HG03520 (cell line): Measurements from ENCODE around the gene TP63.

Source experiments
- ATAC-seq: cut with Tn5 transposase; IDR thresholded peaks from one replicate; pipeline ENCODE4 v1.9.1; 2021; ENCODE audit warnings: mild to moderate bottlenecking, moderate library complexity; ENCODE audit not compliant: unreplicated experiment

TP63 gene

DNA sequence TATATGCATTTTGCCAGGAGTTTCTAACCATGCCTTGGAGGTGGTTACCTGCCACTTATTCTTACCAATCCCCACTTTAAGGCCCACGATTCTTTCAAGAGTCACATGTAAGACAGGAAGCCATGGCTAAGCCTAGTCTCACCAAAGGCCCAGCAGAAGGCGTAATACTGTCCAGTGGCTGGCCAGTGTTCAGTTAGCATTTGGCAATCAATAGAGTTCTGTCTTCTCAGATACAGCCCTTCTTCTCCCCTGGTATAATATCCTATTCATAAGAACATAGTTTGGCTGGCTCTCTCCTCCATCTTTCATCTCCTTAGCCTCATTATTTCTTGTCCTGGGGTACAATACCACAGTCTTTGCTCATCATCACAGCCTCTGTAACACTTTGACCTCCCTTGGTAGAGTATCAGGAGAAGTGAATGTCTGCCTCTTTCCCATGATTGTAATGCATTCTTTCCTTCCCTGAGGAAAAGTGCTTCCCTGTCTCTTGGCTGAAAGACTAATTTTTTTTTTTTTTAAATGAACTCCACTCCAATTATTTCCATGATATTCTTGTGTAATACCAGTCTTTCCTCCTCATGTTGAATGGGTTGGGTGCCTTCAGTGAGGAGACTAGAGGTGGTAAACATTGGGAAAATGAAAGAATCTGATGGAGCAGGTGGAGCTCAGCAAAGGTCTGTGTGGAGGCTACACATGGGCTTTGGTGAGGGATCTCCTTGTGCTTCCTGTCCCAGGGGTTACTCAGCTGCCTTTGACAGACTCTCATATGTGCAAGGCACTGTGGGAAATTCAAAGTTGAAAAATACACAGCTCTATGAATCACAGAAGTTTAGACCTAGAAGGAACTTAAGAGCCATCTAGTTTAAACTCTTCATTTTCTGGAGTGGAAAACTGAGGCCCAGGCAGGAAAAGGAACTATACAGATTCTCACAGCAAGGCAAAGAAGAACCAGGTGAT, 271.3 kb downstream of the TP63 start:
- ATAC-seq: no peak

DNA sequence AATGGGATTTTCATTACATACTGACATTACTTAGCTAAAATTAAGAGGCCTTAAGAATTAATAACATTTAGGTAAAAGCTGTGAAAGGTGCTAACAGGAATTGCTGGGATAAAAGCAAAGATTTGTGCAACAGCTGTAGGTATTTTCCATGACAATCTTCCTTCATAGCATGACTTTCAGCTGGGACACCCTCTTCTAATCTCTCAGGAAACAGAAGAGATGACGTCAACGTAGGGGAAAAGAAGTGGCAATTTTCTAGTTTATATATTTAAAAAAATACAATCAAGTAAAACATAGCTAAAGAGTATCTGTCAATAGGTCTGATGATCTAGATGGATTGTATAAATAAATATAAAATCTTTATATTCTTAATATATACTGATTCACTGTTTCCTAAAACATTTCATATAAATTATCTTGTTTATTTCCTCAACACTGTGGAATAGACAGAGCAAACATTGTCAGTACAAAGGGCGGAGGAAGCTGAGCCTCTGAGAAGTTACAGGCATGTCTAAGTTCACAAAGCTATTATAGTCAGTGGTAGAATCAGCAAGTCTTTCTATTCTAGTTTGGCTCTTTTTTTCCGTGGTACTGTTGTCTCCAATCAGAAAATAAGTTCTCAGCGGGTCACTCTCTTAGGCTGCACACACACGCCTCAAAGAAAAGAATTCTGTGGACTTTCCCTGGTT, 272.5 kb downstream of the TP63 start:
- ATAC-seq: no peak

DNA sequence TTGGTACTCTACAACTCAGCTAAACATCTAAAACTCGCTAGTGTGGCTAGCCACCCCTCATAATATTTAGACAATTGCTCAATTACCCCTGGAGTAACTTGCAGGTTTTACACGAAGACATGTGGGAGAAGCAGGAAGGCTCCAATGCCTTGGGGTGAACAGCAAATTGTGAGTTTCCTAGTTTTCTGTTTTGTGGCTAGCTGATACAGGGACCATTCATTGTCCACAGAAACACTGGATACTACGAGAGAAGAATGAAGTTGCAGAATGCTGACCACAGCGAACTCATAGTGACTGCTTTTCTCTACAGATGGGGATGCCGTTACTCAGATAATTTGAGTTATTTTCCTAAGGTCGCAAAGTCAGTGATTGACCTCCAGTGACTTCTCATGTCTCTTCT, 276.6 kb downstream of the TP63 start:
- ATAC-seq: no peak

DNA sequence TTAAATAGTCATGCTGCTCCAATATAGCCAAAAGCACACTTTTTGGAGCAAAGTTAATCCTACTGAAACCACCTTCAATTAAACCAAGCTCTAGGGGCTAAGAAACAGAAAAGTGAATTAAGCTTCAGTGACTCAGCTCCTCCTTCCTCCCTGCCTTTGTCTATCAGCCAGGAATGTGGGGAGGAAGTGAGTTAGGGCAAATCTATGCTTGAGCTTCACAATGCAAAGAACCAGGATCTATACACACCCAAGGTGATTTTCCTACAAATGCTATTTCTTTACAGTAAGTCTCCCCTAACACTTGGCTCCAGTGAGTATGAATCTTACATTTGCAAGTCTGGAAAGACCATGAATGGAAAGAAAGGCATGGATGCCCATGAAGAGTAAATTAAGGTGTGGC, 277.5 kb downstream of the TP63 start:
- no peak for ATAC-seq

DNA sequence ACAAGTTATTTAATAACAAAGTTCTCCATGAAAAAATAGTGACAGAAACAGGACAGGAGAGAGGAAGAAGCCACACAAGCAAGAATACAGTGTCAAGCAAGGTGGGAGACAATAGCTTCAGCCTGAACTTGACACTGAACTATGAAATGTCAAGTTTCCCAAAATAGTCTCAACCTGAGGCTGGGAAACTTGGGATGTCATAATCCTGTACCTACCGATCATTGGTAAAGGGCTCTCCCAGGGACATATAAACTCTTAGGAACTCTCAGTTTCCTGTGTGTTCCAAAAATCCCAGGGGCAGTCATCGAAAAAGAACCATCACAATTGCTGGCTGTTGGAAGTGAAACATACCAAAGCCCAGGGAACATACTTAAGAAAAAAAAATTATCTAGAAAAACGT, 277.9 kb downstream of the TP63 start:
- ATAC-seq: no peak

DNA sequence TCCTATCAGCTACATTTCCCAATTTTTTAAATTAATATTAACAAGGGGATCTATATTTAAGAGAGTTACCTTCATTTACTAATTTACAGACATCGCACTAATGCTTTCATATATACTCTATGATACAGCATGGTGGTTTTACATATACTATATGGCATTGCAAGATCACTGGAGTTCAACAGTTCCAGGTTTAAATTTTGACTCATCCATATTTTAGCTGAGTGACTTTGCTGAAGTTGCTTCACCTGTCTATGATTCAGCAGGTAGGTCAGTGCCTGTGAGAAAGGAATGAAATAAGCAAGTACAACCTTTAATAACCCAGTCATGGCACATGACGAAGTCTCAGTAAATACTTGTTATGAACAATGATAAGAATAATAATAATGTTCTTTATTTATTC, 278.4 kb downstream of the TP63 start:
- no peak for ATAC-seq

DNA sequence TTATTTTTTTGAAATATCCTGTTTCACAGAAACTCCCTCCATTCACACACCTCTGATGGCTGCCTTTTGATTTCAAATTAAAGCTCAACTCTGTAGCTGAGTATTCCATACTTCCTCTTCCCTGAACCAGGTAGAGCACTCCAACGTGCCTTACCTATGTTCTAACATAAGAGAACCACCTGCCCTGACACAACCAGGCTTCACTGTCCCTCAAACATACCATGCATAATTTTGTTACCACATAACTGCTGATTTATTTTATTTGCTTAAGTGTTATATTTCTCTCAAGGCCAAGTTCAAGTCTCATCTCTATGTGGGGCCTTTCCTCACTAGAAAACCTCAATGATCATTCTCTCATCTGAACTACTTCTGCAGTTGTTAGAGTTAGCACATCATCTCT, 279.8 kb downstream of the TP63 start:
- ATAC-seq: no peak

DNA sequence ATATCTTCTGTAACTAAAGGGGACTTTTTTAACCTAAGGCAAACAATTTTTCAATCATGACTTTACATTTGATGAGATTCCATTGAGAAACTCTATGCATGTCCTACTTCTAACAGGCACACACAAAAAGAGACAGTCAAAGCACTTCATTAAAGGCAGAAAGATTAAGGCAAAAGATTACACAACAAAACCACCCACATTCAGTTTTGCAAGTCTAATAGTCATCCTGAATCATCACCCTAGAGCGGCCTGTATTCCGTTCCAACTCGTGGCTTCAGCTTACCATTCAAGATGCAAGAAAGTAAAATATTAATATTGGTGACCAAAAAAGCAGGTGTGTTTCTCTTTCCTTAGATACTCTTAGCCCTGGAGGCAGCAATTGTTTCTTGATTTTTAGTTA, 283.6 kb downstream of the TP63 start:
- no peak for ATAC-seq

DNA sequence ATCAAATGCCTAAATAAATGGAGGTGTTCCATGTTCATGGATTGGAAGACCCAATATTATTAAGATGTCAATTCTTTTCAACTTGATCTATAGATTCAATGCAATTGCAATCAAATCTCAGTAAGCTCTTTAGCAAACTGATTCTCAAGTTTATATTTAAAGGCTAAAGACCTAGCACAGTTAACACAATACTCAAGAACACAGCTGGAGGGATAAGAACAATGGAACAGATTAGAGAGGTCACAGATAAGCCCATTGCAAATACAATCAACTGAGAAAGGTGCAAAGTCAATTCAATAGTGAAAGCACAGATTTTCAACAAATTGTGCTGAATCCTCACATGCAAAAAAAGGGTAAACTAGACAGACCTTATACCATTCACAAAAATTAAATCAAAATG, 290.6 kb downstream of the TP63 start:
- ATAC-seq: no peak

DNA sequence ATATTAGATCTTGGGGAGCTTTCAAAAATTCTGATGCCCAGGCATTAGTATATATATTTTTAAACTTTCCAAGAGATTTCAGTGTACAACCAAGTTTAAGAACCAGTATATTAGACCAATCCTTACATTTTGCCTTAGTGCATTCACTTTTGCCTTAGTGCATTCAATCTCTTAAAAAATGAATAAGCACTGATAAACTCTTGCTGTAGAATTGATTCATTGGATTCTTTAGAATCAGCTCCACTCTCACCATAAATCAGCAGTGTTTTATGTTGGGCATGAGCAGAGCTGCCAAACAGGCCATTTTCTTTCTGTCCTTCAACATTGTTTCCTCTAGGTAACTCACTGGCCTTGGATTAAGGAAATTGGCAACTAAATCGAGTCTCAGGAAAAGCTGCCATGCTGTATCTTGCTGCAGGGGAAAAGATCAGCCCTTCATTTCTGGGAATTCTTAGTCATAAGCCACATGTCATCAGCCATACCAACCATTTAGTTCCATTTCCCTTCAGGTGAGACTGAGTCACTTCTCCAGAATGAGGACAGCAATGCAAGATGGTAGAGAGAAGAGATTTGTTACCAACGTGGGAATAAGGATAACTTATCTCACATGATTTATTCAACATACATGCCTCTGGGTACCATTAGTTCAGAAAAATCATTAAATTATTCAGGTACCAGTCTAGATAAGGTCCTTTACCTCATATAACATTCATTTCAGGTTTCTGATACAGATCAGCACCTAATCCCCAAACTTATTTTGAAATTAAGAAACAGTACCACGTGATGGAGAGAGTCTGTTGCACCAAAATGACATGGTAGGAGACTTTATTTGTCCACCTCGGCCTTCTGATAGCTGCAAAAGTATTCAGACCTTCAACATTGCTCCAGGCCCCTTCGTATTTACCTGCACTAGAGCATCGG, 297.0 kb downstream of the TP63 start:
- ATAC-seq: no peak

DNA sequence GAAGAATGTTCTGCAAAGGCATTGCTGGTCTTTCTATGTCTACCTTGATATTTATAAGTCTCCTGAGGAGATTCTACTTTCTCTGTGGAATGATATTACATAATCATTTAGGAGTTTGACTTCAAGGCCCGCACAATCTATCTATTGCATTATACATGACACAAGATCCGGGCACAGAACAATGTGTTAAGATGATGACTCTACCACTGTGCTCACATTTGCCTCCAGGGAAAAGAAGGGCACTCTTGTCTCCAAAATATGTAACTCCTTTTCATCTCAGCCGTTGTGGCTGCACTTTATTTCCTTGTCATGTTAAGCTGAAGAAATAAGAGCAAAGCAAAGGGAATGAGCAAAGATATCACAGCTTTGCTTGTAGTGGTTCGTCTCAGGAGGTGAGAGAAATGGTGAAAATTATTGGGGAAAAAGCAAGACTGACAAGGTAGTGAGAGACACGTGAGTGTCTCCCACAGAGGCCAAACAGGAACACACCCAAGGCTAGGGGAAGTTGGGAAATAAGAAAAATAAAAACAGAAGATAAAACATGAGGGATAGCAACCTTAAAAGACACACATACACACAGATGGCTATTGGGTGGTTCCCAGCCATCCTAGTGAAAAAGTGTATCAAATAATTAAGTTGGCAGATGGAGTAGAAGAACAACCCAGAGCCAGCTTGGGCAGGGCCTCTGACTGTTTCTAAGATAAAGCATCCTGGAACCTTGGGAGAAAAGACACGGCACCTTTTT, 305.2 kb downstream of the TP63 start:
- no peak for ATAC-seq

DNA sequence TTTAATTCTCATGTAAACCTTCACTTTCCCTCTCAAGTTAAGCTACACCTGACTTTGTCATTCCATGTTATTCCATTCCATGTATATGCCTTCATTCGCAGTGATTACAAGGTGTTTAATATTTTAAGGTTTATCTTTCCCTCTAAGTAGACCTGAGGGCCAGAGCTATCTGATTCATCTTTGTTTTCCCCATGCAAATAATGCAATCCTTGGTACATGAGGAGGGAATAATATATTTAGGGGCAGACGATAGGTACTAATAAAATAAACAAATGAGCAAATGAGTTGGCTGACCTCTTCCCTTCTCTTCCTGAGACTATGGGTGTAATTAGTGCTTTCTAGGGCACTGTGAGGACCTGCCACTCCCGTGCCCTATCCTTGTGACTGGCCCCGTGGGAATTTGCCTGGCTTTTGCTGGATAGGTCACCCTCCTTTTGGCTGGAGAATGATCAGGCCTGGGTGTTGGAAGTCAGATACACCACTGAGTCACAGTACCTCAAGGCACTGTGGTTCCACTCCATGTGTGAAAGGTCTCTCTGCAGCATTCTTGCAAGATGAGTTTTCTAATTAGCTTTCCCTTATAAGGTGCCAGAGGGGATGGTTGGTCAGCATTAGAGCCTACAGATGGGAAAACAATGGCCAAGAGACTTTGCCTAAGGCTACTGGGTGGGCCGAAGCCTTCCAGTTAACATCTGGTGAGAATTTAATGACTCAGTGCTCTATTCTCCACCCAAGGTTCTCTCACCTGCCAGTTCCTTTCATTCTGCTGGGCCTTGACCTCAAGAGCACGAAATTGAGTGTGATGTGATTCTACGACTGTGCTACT, 306.3 kb downstream of the TP63 start:
- no peak for ATAC-seq

DNA sequence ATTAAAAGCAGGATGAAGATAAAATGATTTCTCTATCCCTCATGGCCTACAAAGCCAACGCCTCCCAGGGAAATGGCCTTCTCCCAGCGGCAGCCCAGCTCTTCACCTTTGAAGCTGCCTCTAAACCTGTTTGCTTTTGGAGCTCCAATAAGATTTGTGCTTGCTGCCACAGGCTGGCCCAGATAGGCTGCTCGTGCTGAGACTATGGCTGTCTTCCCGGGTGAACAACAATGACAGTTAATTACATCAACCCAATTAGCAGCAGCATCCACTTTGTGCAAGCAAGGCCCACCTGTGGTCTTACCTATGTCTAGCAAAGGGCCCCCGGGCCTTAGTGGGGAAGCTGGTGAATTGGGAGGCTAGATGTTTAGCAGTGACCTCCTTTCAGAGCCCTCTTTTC, 309.9 kb downstream of the TP63 start:
- no peak for ATAC-seq

DNA sequence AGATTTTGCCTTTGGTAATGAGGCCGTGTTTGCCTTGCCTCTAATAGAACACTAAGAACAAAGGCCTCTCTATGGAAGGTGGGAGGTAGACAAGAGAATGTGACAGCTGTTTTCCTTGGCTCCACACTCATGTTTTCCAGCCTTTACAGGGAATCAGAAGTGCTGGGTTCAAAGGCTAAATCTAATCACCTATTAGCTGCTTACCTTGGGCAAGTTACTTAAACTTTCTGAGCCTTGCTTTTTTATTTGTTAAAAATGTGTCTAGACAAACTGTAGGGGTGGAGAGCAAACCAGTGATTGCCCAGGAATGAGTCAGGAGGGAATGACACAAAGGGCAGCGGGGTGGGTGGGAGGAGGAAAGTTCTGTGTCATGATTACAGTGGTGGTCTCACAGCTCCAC, 310.5 kb downstream of the TP63 start:
- ATAC-seq: no peak

DNA sequence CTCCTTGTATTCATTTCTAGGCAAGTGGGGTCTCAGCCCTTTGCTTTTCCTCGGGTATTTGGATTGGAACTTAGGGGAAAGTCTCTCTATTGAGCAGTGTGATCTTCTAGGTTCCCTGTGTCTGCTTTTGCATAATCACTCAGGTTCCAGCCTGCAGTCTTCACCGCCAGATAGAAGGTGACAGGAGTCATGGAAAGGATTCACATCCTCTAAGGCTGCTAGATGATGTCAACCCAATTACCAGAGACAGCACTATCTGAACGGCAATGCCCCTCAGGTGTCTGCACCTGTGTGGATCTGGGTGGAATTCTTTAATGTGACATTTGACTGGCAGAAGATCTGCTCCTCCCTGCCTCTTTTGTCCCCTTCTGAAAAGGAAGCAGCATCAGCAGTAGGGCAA, 311.8 kb downstream of the TP63 start:
- no peak for ATAC-seq

DNA sequence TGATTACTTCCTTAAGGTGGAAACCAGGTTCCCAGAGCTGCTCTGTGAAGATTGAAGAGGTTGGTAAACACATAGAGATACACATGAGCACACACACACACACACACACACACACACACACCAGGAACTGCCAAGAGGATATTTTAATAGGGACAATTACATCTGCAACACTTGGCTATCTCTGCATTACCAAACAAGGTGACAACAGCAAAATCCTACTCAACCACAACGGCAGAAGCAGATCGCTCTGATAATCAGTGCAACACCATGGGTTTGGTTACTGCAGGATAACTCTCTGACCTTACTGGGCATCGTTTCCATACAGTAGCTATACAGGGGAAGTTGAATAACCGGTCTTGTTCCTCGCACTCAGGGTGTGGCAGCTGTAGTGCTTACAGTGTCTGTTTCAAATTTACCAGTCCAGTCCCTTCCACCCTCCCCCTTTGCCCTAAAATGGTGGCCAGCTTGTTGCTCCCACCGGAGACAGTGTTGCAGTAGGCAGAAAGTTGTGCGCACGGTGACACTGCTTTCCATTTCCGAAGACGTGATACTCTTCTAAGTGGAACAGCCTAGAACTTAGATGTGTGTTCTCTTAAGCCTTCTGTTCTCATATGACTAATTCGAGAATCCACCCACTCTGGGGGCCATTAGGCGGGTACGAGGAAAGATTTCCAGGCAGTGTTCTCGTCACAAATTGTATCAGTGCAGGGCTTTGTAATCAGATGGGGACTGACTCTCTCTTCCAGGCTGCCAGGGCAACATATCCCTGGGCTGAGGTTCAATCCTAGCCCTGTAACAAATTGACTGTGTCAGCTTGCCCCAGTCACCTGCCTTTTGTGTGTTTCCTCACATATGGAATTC, 313.3 kb downstream of the TP63 start:
- ATAC-seq: no peak

DNA sequence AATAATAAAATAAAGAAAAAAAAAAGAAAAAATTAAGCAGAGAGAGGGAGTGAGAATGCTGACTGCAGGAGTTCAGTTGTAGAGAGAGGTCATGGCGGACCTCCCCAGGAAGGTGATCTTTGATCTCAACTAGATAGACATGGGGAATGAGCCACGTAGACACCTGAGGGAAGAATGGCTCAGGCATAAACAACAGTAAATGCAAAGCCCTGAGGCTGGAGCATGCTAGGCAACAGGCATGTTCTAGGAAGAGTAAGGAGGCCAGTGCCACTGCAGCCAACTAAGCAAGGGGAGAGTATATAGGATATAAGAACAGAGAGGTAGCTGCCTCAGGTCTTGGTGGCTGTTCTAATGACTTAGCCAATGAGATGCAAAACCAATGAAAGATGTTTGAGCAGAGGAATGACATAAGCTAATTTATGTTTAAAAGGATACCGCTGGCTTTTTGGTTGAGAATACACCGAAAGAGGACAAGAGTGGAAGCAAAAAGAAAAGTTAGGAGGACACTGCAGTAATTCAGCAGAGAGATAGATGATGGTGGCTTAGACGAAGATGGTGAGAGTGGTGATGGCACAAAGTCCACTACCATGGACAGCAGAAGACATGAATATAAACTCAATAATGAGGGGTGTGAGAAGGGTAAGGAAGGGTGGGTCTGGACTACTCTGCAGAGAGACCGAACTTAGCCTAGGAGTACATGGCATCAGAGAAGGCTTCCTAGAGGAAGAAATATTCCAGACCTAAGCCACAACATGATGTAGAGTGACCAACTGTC, 314.9 kb downstream of the TP63 start:
- ATAC-seq: no peak
